CD14-positive monocyte (primary cell): ENCODE results near the gene WDR48. TPM values are rescaled to one million over a fixed set of nuclear protein-coding genes. Genes with fewer than 3 reads are reported as not detected.
A peak's percentile ranks its signal among the peaks of the same experiment; 100 is the strongest.

Experiments
- DNase-seq, 3 donors: peaks; one replicate each; pipeline ENCODE4 v3.0.0-alpha.2; 2011 to 2022
- H2AFZ ChIP-seq: 2 replicates; pipeline ENCODE4 v1.6.0; 2012; ENCODE audit warnings: mild to moderate bottlenecking, low read depth, low read length, inconsistent platforms; ENCODE audit not compliant: insufficient read depth, poor library complexity, severe bottlenecking
- H3K27ac ChIP-seq, 2 donors: 1 replicate in 1 of 2; 2 replicates in 1 of 2; pipeline ENCODE4 v1.5.1; 2012 to 2013; ENCODE audit warnings: low read length in 2 of 2, control low read depth in 1 of 2, inconsistent platforms in 1 of 2, low read depth in 1 of 2, mild to moderate bottlenecking in 1 of 2
- H3K27me3 ChIP-seq, 2 donors: one replicate each; pipeline versions ENCODE4 v1.6.0 to v1.6.1; 2011 to 2013; ENCODE audit warnings: low read length in 2 of 2; ENCODE audit not compliant: control insufficient read depth in 2 of 2, insufficient read depth in 2 of 2
- H3K36me3 ChIP-seq, 2 donors: replicated peaks in 1 of 2; 1 replicate in 1 of 2; 2 replicates in 1 of 2; pipeline versions ENCODE4 v1.5.1 to v1.6.1; 2012 to 2013; ENCODE audit warnings: low read length in 2 of 2, control low read depth in 1 of 2, inconsistent platforms in 1 of 2, mild to moderate bottlenecking in 1 of 2; ENCODE audit not compliant: insufficient read depth in 2 of 2, control insufficient read depth in 1 of 2
- H3K4me1 ChIP-seq, 2 donors: 1 replicate in 1 of 2; 2 replicates in 1 of 2; pipeline versions ENCODE4 v1.5.1 to v1.6.1; 2012 to 2013; ENCODE audit warnings: low read length in 2 of 2, control low read depth in 1 of 2, inconsistent platforms in 1 of 2, mild to moderate bottlenecking in 1 of 2, moderate library complexity in 1 of 2; ENCODE audit not compliant: insufficient read depth in 2 of 2, control insufficient read depth in 1 of 2
- H3K4me2 ChIP-seq: replicated peaks from 2 replicates; pipeline ENCODE3; 2012; ENCODE audit warnings: low read length, moderate library complexity, mild to moderate bottlenecking; ENCODE audit not compliant: poor library complexity, severe bottlenecking; ENCODE audit errors: extremely low read depth
- H3K4me3 ChIP-seq, 3 experiments: fragments of 200-600 bp in 1 of 3; sonication (generic) in 1 of 3; replicated peaks in 1 of 3; 1 replicate in 2 of 3; 2 replicates in 1 of 3; pipeline ENCODE4 v1.5.1; 2011 to 2013; ENCODE audit warnings: low read length in 3 of 3, mild to moderate bottlenecking in 3 of 3, control low read depth in 2 of 3, low read depth in 2 of 3, inconsistent platforms in 1 of 3, moderate library complexity in 1 of 3
- H3K79me2 ChIP-seq: 2 replicates; pipeline ENCODE4 v1.6.0; 2012; ENCODE audit warnings: mild to moderate bottlenecking, control low read depth, inconsistent platforms, low read length, moderate library complexity; ENCODE audit not compliant: insufficient read depth
- H3K9ac ChIP-seq: 2 replicates; pipeline ENCODE4 v1.6.0; 2017; ENCODE audit warnings: low read length, mild to moderate bottlenecking; ENCODE audit not compliant: insufficient read depth, poor library complexity, severe bottlenecking
- H3K9me3 ChIP-seq, 2 donors: replicated peaks in 1 of 2; 1 replicate in 1 of 2; 2 replicates in 1 of 2; pipeline versions ENCODE4 v1.5.1 to v1.6.1; 2012 to 2013; ENCODE audit warnings: low read length in 2 of 2, control low read depth in 1 of 2; ENCODE audit not compliant: control insufficient read depth in 1 of 2, insufficient read depth in 1 of 2
- H4K20me1 ChIP-seq: 2 replicates; pipeline ENCODE4 v1.6.0; 2012; ENCODE audit warnings: mild to moderate bottlenecking, low read length, control low read depth, moderate library complexity; ENCODE audit not compliant: insufficient read depth
- H3K27ac Mint-ChIP-seq, 7 donors: one replicate each; pipeline ENCODE4 v1.8.0; 2020; ENCODE audit warnings: mild to moderate bottlenecking in 7 of 7, mixed read lengths in 7 of 7, moderate library complexity in 6 of 7, inconsistent platforms in 2 of 7
- H3K27me3 Mint-ChIP-seq, 3 donors: one replicate each; pipeline ENCODE4 v1.8.0; 2021 to 2022; ENCODE audit warnings: low read depth in 3 of 3, mild to moderate bottlenecking in 3 of 3, mixed read lengths in 3 of 3, moderate library complexity in 3 of 3, inconsistent platforms in 1 of 3
- H3K36me3 Mint-ChIP-seq, 2 donors: one replicate each; pipeline ENCODE4 v1.8.0; 2020; ENCODE audit warnings: mixed read lengths in 2 of 2, inconsistent platforms in 1 of 2, mild to moderate bottlenecking in 1 of 2
- H3K4me1 Mint-ChIP-seq: one replicate; pipeline ENCODE4 v1.8.0; 2020; ENCODE audit warnings: mild to moderate bottlenecking, mixed read lengths
- H3K4me3 Mint-ChIP-seq, 2 donors: one replicate each; pipeline ENCODE4 v1.8.0; 2020; ENCODE audit warnings: mild to moderate bottlenecking in 2 of 2, mixed read lengths in 2 of 2, moderate library complexity in 1 of 2
- H3K9me3 Mint-ChIP-seq, 7 donors: one replicate each; pipeline ENCODE4 v1.8.0; 2020 to 2022; ENCODE audit warnings: mixed read lengths in 7 of 7, mild to moderate bottlenecking in 6 of 7, moderate library complexity in 6 of 7, inconsistent platforms in 2 of 7
- WGBS: methylation state at CpG from one replicate; pipeline ENCODE4 v1.1.5; 2013; ENCODE audit warnings: missing lambda C conversion rate; ENCODE audit not compliant: insufficient coverage; 5-methylcytosine and 5-hydroxymethylcytosine counted together
- intact Hi-C, 2 donors: fragments of 100-400 bp; cut with micrococcal nuclease; formaldehyde crosslinking; loops; one replicate each; pipeline versions ENCODE4 v1.15.0 to v1.15.1; 2023
- polyA plus RNA-seq, 3 donors: library from polyadenylated mRNA; depleted of rRNA in 1 of 3; unstranded in 2 of 3; stranded (reverse) in 1 of 3; fragments of 300-500 nt in 2 of 3; fragments of >200 nt in 1 of 3; fragmentation: Illumina TruSeq in 2 of 3; gene quantifications; 1 replicate in 2 of 3; 2 replicates in 1 of 3; pipeline ENCODE4 v1.2.3, GENCODE V29; 2012 to 2021
- TF ChIP-seq, protein P1 (sequence below): fragments of 200-600 bp; IDR thresholded peaks from one replicate; pipeline ENCODE4 v1.8.0; 2022; ENCODE audit warnings: antibody characterized with exemption, mild to moderate bottlenecking

Gene WDR48
- polyA plus RNA-seq, 3 donors, result 15.0 to 22.7 (median 17.1) TPM

DNA sequence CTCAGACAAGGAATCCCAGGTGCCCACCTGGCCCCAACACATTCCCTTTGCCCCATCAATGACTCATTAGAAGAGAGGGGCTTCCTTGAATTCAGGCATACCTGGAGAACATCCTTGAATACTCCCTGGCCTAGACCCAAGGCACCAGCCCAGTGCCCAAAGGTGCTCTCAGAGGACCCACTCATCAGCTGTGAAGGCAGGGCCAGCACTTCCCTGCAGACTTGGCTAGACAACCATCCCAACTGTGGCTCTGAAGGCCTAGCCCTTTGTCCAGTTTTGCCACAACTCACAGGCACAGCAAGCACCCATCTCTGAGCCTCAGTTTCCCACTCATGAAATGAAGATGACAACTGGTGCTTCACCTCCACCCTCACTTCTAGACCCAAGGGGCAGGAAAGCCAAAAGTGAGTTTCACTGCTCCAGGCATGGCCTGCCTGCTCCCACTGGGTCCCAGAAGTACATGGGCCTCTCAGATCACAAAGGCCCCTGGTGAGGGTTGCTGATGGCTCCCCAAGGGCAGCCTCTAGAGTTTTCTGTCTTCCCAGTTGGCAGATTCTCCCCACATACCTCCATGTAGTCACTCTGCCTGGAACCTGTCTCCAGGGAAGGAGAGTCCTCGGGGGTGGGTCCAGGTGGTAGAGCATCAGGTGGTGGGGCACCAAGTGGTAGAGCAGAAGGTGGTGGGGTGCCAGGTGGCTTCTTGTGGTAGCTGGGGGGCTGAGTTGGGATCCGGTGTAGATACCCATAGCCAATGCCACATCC, 48.1 kb downstream of the WDR48 start:
- H3K27ac ChIP-seq, result peak overlapping the region in 1 of 2 donors; percentile 20
- H3K9me3 ChIP-seq, result no peaks in the 10 kb centered on the region
- Mint-ChIP-seq H3K27me3 (peaks cover 0 to 1% (median 0%) of the 10 kb centered on the region in 3 donors), H3K9me3 (no peaks in the 10 kb centered on the region), H3K27ac (peak overlapping the region in 3 of 7 donors; percentile 13 to 30 (median 26)), H3K36me3 (peaks cover 61 to 69% of the 10 kb centered on the region in 2 donors), H3K4me3 (no peak overlapping the region), H3K4me1 (peaks cover 20% of the 10 kb centered on the region)
- H3K4me1 ChIP-seq, result peaks cover 0 to 5% of the 10 kb centered on the region in 2 donors
- peaks cover 21% of the 10 kb centered on the region for H3K79me2 ChIP-seq
- H3K27me3 ChIP-seq, result no peaks in the 10 kb centered on the region
- H4K20me1 ChIP-seq, result peaks cover 89% of the 10 kb centered on the region
- peaks cover 62 to 75% of the 10 kb centered on the region in 2 donors for H3K36me3 ChIP-seq
- WGBS, result no CpG with 5 or more reads among the region's 2 CpGs
- no peak for DNase-seq
- intact Hi-C loops, result loop anchor here (2.0 to 10.0 kb wide), 2 partner anchors 185 to 189 kb away; partner anchors contain the start of gene CX3CR1 (in 1 of the 2)
- no peak overlapping the region for H3K4me3 ChIP-seq
- TF ChIP-seq, protein P1, sequence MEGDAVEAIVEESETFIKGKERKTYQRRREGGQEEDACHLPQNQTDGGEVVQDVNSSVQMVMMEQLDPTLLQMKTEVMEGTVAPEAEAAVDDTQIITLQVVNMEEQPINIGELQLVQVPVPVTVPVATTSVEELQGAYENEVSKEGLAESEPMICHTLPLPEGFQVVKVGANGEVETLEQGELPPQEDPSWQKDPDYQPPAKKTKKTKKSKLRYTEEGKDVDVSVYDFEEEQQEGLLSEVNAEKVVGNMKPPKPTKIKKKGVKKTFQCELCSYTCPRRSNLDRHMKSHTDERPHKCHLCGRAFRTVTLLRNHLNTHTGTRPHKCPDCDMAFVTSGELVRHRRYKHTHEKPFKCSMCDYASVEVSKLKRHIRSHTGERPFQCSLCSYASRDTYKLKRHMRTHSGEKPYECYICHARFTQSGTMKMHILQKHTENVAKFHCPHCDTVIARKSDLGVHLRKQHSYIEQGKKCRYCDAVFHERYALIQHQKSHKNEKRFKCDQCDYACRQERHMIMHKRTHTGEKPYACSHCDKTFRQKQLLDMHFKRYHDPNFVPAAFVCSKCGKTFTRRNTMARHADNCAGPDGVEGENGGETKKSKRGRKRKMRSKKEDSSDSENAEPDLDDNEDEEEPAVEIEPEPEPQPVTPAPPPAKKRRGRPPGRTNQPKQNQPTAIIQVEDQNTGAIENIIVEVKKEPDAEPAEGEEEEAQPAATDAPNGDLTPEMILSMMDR, result no peak
- no peak overlapping the region for H3K9ac ChIP-seq
- H2AFZ ChIP-seq, result no peak overlapping the region
- H3K4me2 ChIP-seq, result no peak overlapping the region

DNA sequence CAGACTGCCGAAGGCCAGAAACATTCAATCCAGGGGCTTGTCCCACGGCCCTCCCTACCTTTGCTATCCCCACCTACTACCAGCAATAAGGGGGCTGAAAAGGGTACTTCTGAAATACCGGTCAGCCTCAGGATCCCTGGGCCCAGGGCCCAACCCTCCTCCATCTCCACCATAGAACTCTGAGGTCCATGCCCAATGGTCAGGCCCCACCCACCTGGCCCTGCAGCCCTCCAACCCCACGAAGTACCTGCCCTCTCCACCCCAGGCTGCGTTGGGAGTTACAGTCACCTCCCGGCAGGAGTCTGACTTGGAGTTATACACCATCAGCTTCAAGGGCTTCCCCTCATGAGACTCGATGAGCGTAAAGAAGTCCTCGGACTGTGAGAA, 48.7 kb downstream of the WDR48 start:
- Mint-ChIP-seq H3K36me3 (peaks cover 60 to 67% of the 10 kb centered on the region in 2 donors), H3K4me3 (no peak overlapping the region), H3K4me1 (peaks cover 26% of the 10 kb centered on the region), H3K9me3 (no peaks in the 10 kb centered on the region), H3K27ac (peak overlapping the region in 3 of 7 donors; percentile 30 to 73 (median 41)), H3K27me3 (peaks cover 0 to 1% (median 0%) of the 10 kb centered on the region in 3 donors)
- intact Hi-C loops, result loop anchor here (2.0 to 10.0 kb wide), 2 partner anchors 184 to 188 kb away; partner anchors contain the start of gene CX3CR1 (in 1 of the 2)
- TF ChIP-seq, protein P1, result no peak
- H3K9me3 ChIP-seq, result no peaks in the 10 kb centered on the region
- WGBS, result 98% methylated on average over 7 of the region's 9 CpGs
- no peak overlapping the region for H3K9ac ChIP-seq
- no peaks in the 10 kb centered on the region for H3K27me3 ChIP-seq
- DNase-seq, result no peak
- peaks cover 27% of the 10 kb centered on the region for H3K79me2 ChIP-seq
- no peak overlapping the region for H3K4me3 ChIP-seq
- H3K4me2 ChIP-seq, result no peak overlapping the region
- peaks cover under 1 to 11% of the 10 kb centered on the region in 2 donors for H3K4me1 ChIP-seq
- H4K20me1 ChIP-seq, result peaks cover 91% of the 10 kb centered on the region
- H2AFZ ChIP-seq, result no peak overlapping the region
- peak overlapping the region in 1 of 2 donors; percentile 20 for H3K27ac ChIP-seq
- peaks cover 57 to 69% of the 10 kb centered on the region in 2 donors for H3K36me3 ChIP-seq
